Right lobe of liver (tissue), 6 donors: ENCODE results near the gene CREB3L4. TPM values are rescaled to one million over a fixed set of nuclear protein-coding genes. Genes with fewer than 3 reads are reported as not detected.
A peak's percentile ranks its signal among the peaks of the same experiment; 100 is the strongest.

Source experiments
- ATAC-seq, 4 donors: fragments of 200-7000 bp; cut with Tn5 transposase; one replicate each; pipeline ENCODE4 v1.9.1; 2020; ENCODE audit warnings: mild to moderate bottlenecking in 4 of 4, moderate library complexity in 4 of 4
- DNase-seq, 3 donors: peaks; one replicate each; pipeline ENCODE4 v3.0.0-alpha.2; 2020
- H3K27ac ChIP-seq, 3 donors: fragments of 200-600 bp; one replicate each; pipeline ENCODE4 v1.8.0; 2022
- H3K27me3 ChIP-seq, 2 donors: fragments of 200-600 bp; one replicate each; pipeline ENCODE4 v1.8.0; 2022
- H3K36me3 ChIP-seq, 4 donors: fragments of 200-600 bp; sonication (generic) in 1 of 4; one replicate each; pipeline versions ENCODE4 v1.5.1 to v1.8.0; 2017 to 2022; ENCODE audit warnings: control low read depth in 1 of 4
- H3K4me1 ChIP-seq, 4 donors: fragments of 200-600 bp; sonication (generic) in 1 of 4; one replicate each; pipeline versions ENCODE4 v1.5.1 to v1.8.0; 2017 to 2022; ENCODE audit warnings: control low read depth in 1 of 4
- H3K4me3 ChIP-seq, 3 donors: fragments of 200-600 bp; one replicate each; pipeline ENCODE4 v1.8.0; 2022
- H3K9me3 ChIP-seq, 4 donors: fragments of 200-600 bp; sonication (generic) in 1 of 4; one replicate each; pipeline versions ENCODE4 v1.5.1 to v1.8.0; 2017 to 2022; ENCODE audit warnings: control low read depth in 1 of 4
- CTCF ChIP-seq, 4 donors: fragments of 200-600 bp in 3 of 4; fragments of 450-650 bp in 1 of 4; IDR thresholded peaks; one replicate each; pipeline versions ENCODE4 v1.5.1 to v1.8.0; 2016 to 2022; ENCODE audit warnings: antibody characterized with exemption in 4 of 4, mild to moderate bottlenecking in 2 of 4
- POLR2A ChIP-seq: fragments of 450-650 bp; IDR thresholded peaks from one replicate; pipeline ENCODE4 v1.6.1; 2017; ENCODE audit warnings: antibody characterized with exemption, mild to moderate bottlenecking
- WGBS: methylation state at CpG from one replicate; pipeline ENCODE4 v1.1.6; 2018; ENCODE audit warnings: low coverage, low lambda C conversion rate; ENCODE audit not compliant: insufficient coverage; ENCODE audit errors: missing lambda C conversion rate; 5-methylcytosine and 5-hydroxymethylcytosine counted together
- intact Hi-C, 2 donors: fragments of 100-400 bp; cut with DNase I; formaldehyde crosslinking; loops; one replicate each; pipeline versions ENCODE4 v1.11.2 to v1.14.1; 2022
- total RNA-seq, 6 experiments: library from RNA; depleted of rRNA in 2 of 6; stranded (reverse); fragments of >200 nt in 2 of 6; fragmentation: NEBNext Ultra II Directional in 3 of 6; extraction: Animal tissue kit (Norgen Biotek cat#: 25700) in 3 of 6; gene quantifications; one replicate each; pipeline versions ENCODE4 v1.1.0 to v1.2.4, GENCODE V29; 2016 to 2023
- donor health status: DM: no; HTN: yes; CAD: no.
- donor health status: DM: no; HTN: no; CAD: no.
- donor health status: DM: no; HTN: no; CAD: no.
- donor health status: DM: no; HTN: yes; CAD: no.
- donor health status: DM: no; HTN: yes; CAD: no.

CREB3L4 gene
- total RNA-seq, 6 experiments from 2014 or later: 4.9 to 11.1 (median 8.2) TPM

DNA sequence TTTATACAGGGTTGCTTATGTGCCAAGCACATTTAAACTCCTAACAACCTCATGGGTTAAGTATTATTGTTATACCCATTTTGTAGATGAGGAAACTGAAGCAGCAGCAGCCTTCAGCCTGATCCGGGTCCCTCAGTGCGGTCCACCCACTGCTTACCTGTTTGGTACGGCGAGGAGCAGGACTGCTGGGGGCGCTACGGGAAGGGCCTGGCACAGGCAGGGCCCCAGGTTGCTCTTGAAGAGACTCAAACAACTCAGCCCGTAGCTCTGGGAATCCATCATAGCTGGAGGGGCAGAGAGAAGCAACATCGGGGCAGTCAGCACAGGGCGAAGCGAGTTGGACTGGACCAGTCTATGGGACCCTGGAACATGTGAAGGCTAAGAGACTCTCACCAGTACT is 30.4 kb upstream of the CREB3L4 start:
- WGBS: 100% methylated on average over 5 of the region's 10 CpGs
- H3K4me1 ChIP-seq: peaks cover 0 to 2% (median 0%) of the 10 kb centered on the region in 4 donors
- TF ChIP-seq POLR2A (no peak), CTCF (IDR thresholded peaks at IDR 0.05) (no peak)
- no peak overlapping the region for H3K4me3 ChIP-seq
- peaks cover 5 to 61% (median 24%) of the 10 kb centered on the region in 4 donors for H3K36me3 ChIP-seq
- DNase-seq (peak in 1 of 3 donors; percentile 30), ATAC-seq (no peak)
- no peaks in the 10 kb centered on the region for H3K27me3 ChIP-seq
- no peaks in the 10 kb centered on the region for H3K9me3 ChIP-seq
- intact Hi-C loops: no loop called here
- H3K27ac ChIP-seq: no peak overlapping the region

DNA sequence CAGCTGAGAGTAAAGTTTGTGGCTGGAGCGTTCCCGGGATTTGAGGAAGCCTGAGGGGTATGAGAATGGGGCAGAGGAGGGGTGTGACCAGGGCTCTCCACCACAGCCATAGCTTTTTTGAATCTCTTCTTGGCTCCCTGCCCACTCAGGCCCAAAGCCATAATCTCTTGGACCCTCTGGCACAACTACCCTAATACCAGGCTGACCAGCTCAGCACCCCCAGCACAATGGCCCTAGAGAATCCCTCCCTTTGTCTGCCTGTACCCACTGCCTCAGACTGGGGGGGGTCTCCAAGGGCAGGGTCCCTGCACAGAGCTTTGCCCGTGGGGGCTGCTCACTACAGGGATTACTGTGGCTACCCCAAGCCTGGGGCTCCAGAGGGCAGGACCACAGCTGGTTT is 28.7 kb upstream of the CREB3L4 start:
- ATAC-seq (no peak), DNase-seq (peak in 1 of 3 donors; percentile 29)
- WGBS: 71% methylated on average over 1 of the region's 3 CpGs
- Histone ChIP-seq H3K4me1 (peaks cover 0 to 19% (median 11%) of the 10 kb centered on the region in 4 donors), H3K27me3 (no peaks in the 10 kb centered on the region), H3K9me3 (no peaks in the 10 kb centered on the region), H3K36me3 (peaks cover 0 to 49% (median 21%) of the 10 kb centered on the region in 4 donors), H3K27ac (no peak overlapping the region), H3K4me3 (no peak overlapping the region)
- intact Hi-C loops: no loop called here
- TF ChIP-seq POLR2A (no peak), CTCF (IDR thresholded peaks at IDR 0.05) (no peak)

- intact Hi-C loops: no loop called here
- Histone ChIP-seq H3K27ac (no peak overlapping the region), H3K27me3 (no peaks in the 10 kb centered on the region), H3K4me1 (peaks cover 0 to 23% (median 12%) of the 10 kb centered on the region in 4 donors), H3K4me3 (no peak overlapping the region), H3K36me3 (peaks cover 0 to 44% (median 20%) of the 10 kb centered on the region in 4 donors), H3K9me3 (no peaks in the 10 kb centered on the region)
- ATAC-seq (no peak), DNase-seq (peak in 1 of 3 donors; percentile 44)
- TF ChIP-seq POLR2A: no peak
- TF ChIP-seq CTCF (IDR thresholded peaks at IDR 0.05): no peak
- 88% methylated on average over 5 of the region's 12 CpGs for WGBS
Observed at GRCh38 chr1:153939476-153939875, 28.2 kb upstream of the CREB3L4 start.

- TF ChIP-seq CTCF (IDR thresholded peaks at IDR 0.05) (no peak), POLR2A (no peak)
- Histone ChIP-seq H3K4me1 (peaks cover 0 to 25% (median 12%) of the 10 kb centered on the region in 4 donors), H3K4me3 (no peak overlapping the region), H3K27ac (no peak overlapping the region), H3K36me3 (peaks cover 0 to 34% (median 15%) of the 10 kb centered on the region in 4 donors), H3K27me3 (no peaks in the 10 kb centered on the region), H3K9me3 (no peaks in the 10 kb centered on the region)
- intact Hi-C loops: no loop called here
- peak in 1 of 3 donors; percentile 48 for DNase-seq
- no peak for ATAC-seq
- WGBS: no CpG with 5 or more reads among the region's 8 CpGs
Observed at GRCh38 chr1:153940756-153941155, 26.9 kb upstream of the CREB3L4 start.
